Epithelial cell of esophagus (primary cell): ENCODE results near the gene SMG9.

Experiments used
- DNase-seq: peaks from one replicate; pipeline ENCODE4 v3.0.0; 2010; ENCODE audit warnings: low read depth
- H3K4me3 ChIP-seq: 2 replicates; pipeline ENCODE4 v1.5.1; 2011; ENCODE audit warnings: mild to moderate bottlenecking, low read length, control low read depth
- TF ChIP-seq, protein P1 (sequence below): IDR thresholded peaks from 2 replicates; pipeline ENCODE4 v1.5.1; 2011; ENCODE audit warnings: low read depth, mild to moderate bottlenecking, low read length, control low read depth, inconsistent platforms; ENCODE audit not compliant: insufficient read depth; ENCODE audit errors: missing control alignments

Gene SMG9

DNA sequence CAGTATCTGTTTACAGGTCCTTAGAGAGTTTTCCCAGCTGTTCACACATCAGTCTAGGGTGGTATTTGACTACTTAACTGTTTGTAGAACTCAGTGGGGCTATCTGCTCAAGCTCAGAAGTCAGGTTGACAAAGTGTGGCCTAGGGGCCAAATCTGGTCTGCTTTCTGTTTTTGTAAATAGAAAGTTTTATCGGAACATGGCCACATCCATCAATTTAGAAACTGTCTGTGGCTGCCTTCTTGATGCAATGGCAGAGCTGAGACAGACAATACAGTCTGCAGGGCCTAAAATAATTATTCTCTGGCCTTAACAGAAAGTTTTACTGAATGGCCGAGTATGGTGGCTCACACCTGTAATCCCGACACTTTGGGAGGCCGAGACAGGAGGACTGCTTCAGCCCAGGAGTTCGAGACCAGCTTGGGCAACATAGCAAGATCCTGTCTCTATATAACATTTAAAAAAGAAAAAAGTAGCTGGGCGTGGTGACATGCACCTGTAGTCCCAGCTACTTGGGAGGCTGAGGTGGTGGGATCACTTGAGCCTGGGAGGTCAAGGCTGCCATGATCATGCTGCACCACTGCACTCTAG is 2.4 kb downstream of the SMG9 start:
- no peak for DNase-seq
- TF ChIP-seq, protein P1, sequence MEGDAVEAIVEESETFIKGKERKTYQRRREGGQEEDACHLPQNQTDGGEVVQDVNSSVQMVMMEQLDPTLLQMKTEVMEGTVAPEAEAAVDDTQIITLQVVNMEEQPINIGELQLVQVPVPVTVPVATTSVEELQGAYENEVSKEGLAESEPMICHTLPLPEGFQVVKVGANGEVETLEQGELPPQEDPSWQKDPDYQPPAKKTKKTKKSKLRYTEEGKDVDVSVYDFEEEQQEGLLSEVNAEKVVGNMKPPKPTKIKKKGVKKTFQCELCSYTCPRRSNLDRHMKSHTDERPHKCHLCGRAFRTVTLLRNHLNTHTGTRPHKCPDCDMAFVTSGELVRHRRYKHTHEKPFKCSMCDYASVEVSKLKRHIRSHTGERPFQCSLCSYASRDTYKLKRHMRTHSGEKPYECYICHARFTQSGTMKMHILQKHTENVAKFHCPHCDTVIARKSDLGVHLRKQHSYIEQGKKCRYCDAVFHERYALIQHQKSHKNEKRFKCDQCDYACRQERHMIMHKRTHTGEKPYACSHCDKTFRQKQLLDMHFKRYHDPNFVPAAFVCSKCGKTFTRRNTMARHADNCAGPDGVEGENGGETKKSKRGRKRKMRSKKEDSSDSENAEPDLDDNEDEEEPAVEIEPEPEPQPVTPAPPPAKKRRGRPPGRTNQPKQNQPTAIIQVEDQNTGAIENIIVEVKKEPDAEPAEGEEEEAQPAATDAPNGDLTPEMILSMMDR: no peak
- no peak overlapping the region for H3K4me3 ChIP-seq

DNA sequence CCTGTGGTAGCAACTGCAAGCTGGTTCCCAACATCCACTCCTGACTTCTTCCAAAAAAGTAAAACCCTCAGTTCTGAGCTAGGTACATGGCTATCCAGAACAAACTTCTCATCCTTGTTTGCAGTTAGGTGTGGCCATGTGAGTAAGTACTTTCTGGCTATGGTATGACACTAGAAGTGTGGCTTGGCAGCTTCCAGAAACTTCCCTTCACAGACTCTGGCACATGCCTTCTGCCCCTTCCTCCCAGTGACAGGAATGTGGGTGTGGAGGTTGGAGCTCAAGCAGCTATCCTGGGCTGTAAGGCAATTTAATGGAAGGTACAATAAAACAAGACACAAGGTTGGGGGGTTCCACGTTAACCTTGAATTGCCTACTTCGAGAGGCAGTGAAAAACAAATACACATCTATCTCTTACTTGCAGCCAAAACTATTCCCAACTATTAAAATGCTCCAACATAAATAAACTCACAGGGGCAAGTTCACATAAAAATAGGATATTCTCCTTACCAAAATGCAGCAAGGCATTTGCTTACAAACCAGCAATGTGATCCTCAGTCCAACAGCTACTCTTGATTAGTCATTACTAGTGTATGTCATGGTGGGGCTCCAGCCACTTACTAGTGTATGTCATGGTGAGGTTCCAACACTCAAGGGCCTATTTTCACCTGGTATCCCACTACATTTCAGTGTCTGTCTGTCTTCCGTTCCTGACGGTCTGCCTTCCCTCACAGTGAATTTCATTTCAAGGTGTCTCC is 3.1 kb downstream of the SMG9 start:
- DNase-seq: peak; percentile 56
- TF ChIP-seq, protein P1: no peak
- no peak overlapping the region for H3K4me3 ChIP-seq

DNA sequence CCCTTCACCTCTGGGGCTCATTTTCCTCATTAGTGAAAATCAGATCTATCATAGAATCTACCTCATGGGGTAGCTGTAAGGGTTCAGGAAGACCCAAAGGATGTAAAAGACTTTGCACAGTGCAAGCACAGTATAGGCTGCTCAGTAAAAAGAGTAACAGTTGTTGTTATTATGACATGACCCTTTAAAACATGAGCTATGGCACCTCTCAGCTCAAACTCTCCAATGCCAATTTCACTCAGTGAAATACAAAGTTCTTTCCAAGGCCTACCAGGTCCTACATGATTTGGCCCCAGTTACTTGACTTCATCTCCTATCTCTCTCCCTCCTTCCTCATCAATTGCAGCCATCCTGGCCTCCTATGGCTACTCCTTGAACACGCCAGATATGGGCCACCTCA is 4.9 kb downstream of the SMG9 start:
- no peak overlapping the region for H3K4me3 ChIP-seq
- DNase-seq: no peak
- TF ChIP-seq, protein P1: no peak

DNA sequence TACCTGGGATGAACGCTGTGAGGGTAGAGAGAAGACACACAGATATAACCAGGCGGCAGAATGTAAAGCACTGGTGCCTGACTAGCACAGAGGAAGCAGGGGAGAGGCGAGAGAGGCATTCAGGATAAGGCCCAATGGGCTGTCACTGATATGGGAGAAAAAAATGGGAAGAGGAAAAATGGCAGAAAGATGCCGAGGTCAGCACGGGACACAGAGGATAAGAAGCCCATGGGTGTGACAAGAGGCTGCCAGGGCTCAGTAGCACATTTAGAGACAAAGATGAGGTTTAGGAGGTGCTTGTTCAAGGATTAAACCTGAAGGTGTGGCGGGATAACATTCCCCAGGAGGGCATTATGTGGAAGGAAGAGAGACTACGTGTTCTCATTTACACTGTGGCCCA is 5.6 kb downstream of the SMG9 start:
- no peak overlapping the region for H3K4me3 ChIP-seq
- TF ChIP-seq, protein P1: no peak
- no peak for DNase-seq

DNA sequence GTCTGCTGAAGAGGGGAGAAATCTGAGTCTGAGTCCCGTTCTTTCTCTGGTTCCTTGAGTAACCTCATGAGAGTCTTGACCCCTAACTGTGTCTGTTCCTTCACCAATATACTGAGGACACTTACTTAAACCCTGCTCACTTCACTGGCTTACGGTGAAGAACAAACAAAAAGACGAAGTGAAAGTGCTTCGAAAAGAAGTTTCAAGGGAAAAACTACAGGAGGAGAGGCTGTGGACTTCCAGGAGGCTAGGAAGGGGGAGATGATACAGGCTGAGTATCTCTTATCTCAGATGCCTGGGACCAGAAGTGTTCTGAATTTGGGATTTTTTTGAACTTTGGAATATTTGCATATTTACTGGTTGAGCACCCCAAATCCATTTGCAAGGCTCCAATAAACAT is 6.1 kb downstream of the SMG9 start:
- TF ChIP-seq, protein P1: no peak
- no peak for DNase-seq
- H3K4me3 ChIP-seq: no peak overlapping the region

DNA sequence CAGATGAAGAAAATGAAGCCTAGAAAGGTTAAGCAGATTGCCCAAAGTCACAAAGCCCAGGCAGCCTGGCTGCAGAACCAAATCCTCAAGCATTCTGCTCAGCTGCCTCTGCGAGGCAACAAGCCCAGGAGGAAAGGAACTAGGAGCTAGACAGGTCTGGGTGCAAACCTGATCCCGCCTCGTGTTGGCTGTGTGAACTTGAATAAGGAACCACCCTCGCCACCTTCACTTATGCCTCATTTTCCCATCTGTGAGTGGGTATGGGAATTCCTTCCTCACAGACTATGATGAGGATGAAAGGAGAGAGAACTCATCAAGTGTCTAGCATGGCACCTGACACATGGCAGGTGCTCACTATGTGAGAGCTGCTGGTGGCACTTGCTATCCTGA is 6.6 kb downstream of the SMG9 start:
- TF ChIP-seq, protein P1: no peak
- no peak for DNase-seq
- no peak overlapping the region for H3K4me3 ChIP-seq
